Stomach (tissue), 9 donors: ENCODE data around the gene TMEM98. TPM values are rescaled to one million over a fixed set of nuclear protein-coding genes. Genes with fewer than 3 reads are reported as not detected.

Experiments used
- DNase-seq, 2 donors: peaks; one replicate each; pipeline versions ENCODE4 v3.0.0 to v3.0.0-alpha.2; 2013 to 2019
- H3K27ac ChIP-seq, 5 donors: fragments of 200-600 bp in 4 of 5; sonication (generic) in 4 of 5; one replicate each; pipeline ENCODE4 v1.5.1; 2013 to 2019; ENCODE audit warnings: mild to moderate bottlenecking in 1 of 5, moderate library complexity in 1 of 5
- H3K27me3 ChIP-seq, 3 donors: fragments of 200-600 bp; sonication (generic); one replicate each; pipeline ENCODE4 v1.5.1; 2017 to 2019; ENCODE audit warnings: mixed run types in 1 of 3
- H3K36me3 ChIP-seq, 4 donors: fragments of 200-600 bp; sonication (generic); 1 replicate in 3 of 4; 2 replicates in 1 of 4; pipeline ENCODE4 v1.5.1; 2016 to 2019
- H3K4me1 ChIP-seq, 4 donors: fragments of 200-600 bp; sonication (generic); one replicate each; pipeline ENCODE4 v1.5.1; 2016 to 2019
- H3K4me3 ChIP-seq, 4 donors: fragments of 200-600 bp; sonication (generic) in 3 of 4; one replicate each; pipeline ENCODE4 v1.5.1; 2016 to 2019; ENCODE audit warnings: mild to moderate bottlenecking in 1 of 4
- H3K9me3 ChIP-seq, 4 donors: fragments of 200-600 bp; sonication (generic); one replicate each; pipeline ENCODE4 v1.5.1; 2016 to 2019
- CTCF ChIP-seq, 7 experiments: fragments of 450-650 bp in 4 of 7; fragments of 200-600 bp in 3 of 7; sonication (generic) in 3 of 7; IDR thresholded peaks; one replicate each; pipeline ENCODE4 v1.5.1; 2016 to 2019; ENCODE audit warnings: antibody characterized with exemption in 7 of 7, control low read depth in 2 of 7, mild to moderate bottlenecking in 1 of 7
- EP300 ChIP-seq: sonication (generic); formaldehyde crosslinking; IDR thresholded peaks from one replicate; pipeline ENCODE4 v1.6.1; 2017; ENCODE audit warnings: antibody characterized with exemption
- POLR2A ChIP-seq, 4 donors: fragments of 450-650 bp; IDR thresholded peaks; one replicate each; pipeline ENCODE4 v1.6.1; 2016; ENCODE audit warnings: antibody characterized with exemption in 4 of 4, control low read depth in 2 of 4, mild to moderate bottlenecking in 1 of 4, moderate library complexity in 1 of 4
- POLR2AphosphoS5 ChIP-seq, 3 donors: sonication (generic); formaldehyde crosslinking; IDR thresholded peaks; one replicate each; pipeline ENCODE4 v1.6.1; 2016; ENCODE audit warnings: antibody characterized with exemption in 3 of 3
- WGBS, 5 donors: extraction: QIAGEN DNeasy Blood & Tissue Kit in 3 of 5; methylation state at CpG; one replicate each; pipeline versions ENCODE4 v1.1.5 to v1.1.7; 2013 to 2018; 5-methylcytosine and 5-hydroxymethylcytosine counted together
- intact Hi-C: fragments of 100-400 bp; cut with DNase I; formaldehyde crosslinking; loops from one replicate; pipeline ENCODE4 v1.15.1; 2023; ENCODE audit warnings: low total_unique reads
- polyA plus RNA-seq, 3 donors: library from polyadenylated mRNA; stranded (reverse); fragments of 200-250 nt; gene quantifications; one replicate each; pipeline ENCODE4 v1.2.3, GENCODE V29; 2013
- total RNA-seq, 5 donors: library from RNA; depleted of rRNA; stranded (reverse); fragments of >200 nt; gene quantifications; one replicate each; pipeline versions ENCODE4 v1.1.0 to v1.2.3, GENCODE V29; 2014 to 2016
- donor health status: healthy with polysubstance abuse.
- donor health status: Bipolar disorder and iron deficiency.
- donor health status: healthy.

Gene TMEM98
- total and polyA plus RNA-seq, 8 donors = 43.7 to 161 (median 75.2) TPM

- intact Hi-C loops = no loop called here
Measured at GRCh38 chr17:32903774-32904673, 23.9 kb upstream of the TMEM98 start.

DNA sequence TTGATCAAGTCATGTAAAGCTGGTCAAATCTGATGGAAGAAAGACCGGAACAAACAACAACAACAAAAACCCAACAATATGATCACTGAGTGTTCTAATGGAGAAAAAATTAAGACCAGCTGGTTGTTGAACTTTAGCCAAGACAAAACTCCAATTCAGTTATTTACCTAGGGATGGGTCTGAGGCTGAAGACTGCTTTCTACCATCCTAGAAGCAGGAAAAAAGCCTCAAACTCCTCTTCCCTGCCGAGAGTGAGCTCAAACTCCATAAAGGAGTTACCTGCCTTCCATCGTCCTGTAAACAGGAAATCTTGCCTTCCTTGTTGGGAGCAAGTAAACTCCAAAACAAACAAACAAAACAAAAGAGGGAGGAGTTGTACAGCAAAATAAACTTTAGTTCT lies 23.1 kb upstream of the TMEM98 start:
- Histone ChIP-seq H3K4me3 (no peak overlapping the region), H3K36me3 (no peaks in the 10 kb centered on the region), H3K4me1 (peaks cover 0 to 7% (median under 1%) of the 10 kb centered on the region in 4 donors), H3K9me3 (no peaks in the 10 kb centered on the region), H3K27me3 (no peaks in the 10 kb centered on the region), H3K27ac (no peak overlapping the region)
- DNase-seq = no peak
- TF ChIP-seq EP300 (no peak), POLR2AphosphoS5 (IDR thresholded peaks at IDR 0.05) (no peak), CTCF (IDR thresholded peaks at IDR 0.05) (no peak), POLR2A (IDR thresholded peaks at IDR 0.05) (no peak)
- intact Hi-C loops = no loop called here
- 65 to 81% (median 72%) methylated on average over 3 of the region's 3 CpGs for WGBS, 5 donors

More at GRCh38 chr17:32903774-32904673, 23.9 kb upstream of the TMEM98 start:
- H3K27ac ChIP-seq = no peak overlapping the region
- 55 to 70% (median 67%) methylated on average over 5 of the region's 5 CpGs for WGBS, 5 donors
- H3K4me3 ChIP-seq = no peak overlapping the region
- H3K9me3 ChIP-seq = no peaks in the 10 kb centered on the region
- no peaks in the 10 kb centered on the region for H3K36me3 ChIP-seq
- DNase-seq = no peak
- H3K27me3 ChIP-seq = no peaks in the 10 kb centered on the region
- TF ChIP-seq EP300 (no peak), CTCF (IDR thresholded peaks at IDR 0.05) (no peak), POLR2AphosphoS5 (IDR thresholded peaks at IDR 0.05) (no peak), POLR2A (IDR thresholded peaks at IDR 0.05) (no peak)
- H3K4me1 ChIP-seq = peaks cover 0 to 4% (median 0%) of the 10 kb centered on the region in 4 donors

DNA sequence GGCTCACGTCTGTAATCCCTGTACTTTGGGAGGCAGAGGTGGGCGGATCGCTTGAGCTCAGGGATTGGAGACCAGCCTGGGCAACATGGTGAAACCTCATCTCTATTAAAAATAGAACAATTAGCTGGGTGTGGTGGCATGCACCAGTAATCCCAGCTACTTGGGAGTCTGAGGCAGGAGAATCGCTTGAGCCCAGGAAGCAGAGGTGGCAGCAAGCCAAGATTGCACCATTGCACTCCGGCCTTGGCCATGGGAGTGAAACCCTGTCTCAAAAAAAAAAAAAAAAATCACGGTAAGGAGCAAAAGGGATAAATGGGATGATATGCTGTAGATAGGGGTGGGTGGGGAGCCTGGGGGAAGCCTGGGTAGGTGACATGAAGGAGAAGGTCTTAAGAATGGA lies 20.4 kb upstream of the TMEM98 start:
- Histone ChIP-seq H3K4me3 (no peak overlapping the region), H3K4me1 (peaks cover 20 to 34% (median 25%) of the 10 kb centered on the region in 4 donors), H3K27ac (no peak overlapping the region), H3K27me3 (no peaks in the 10 kb centered on the region), H3K36me3 (no peaks in the 10 kb centered on the region), H3K9me3 (no peaks in the 10 kb centered on the region)
- intact Hi-C loops = no loop called here
- no peak for DNase-seq
- TF ChIP-seq EP300 (no peak), POLR2AphosphoS5 (IDR thresholded peaks at IDR 0.05) (no peak), POLR2A (IDR thresholded peaks at IDR 0.05) (no peak), CTCF (IDR thresholded peaks at IDR 0.05) (no peak)
- WGBS, 5 donors = 74 to 91% (median 82%) methylated on average over 6 of the region's 6 CpGs

GRCh38 chr17:32909787-32910369 lies 18.1 kb upstream of the TMEM98 start:
- no peaks in the 10 kb centered on the region for H3K27me3 ChIP-seq
- TF ChIP-seq POLR2A (IDR thresholded peaks at IDR 0.05) = no peak
- peak in 5 of 7 experiments; percentile 70 to 89 (median 73) for TF ChIP-seq CTCF (IDR thresholded peaks at IDR 0.05)
- TF ChIP-seq POLR2AphosphoS5 (IDR thresholded peaks at IDR 0.05) = peak in 1 of 3 donors; percentile 58
- TF ChIP-seq EP300 = no peak
- peaks cover 20 to 35% (median 30%) of the 10 kb centered on the region in 4 donors for H3K4me1 ChIP-seq
- DNase-seq = peak; percentile 90 to 94
- H3K36me3 ChIP-seq = no peaks in the 10 kb centered on the region
- intact Hi-C loops = no loop called here
- no peak overlapping the region for H3K4me3 ChIP-seq
- no peaks in the 10 kb centered on the region for H3K9me3 ChIP-seq
- H3K27ac ChIP-seq = peak overlapping the region; percentile 42 to 80 (median 59)
- WGBS, 5 donors = 21 to 32% (median 28%) methylated on average over 4 of the region's 4 CpGs
